ENCODE results near the gene CLCN5. TPM values are rescaled to one million over a fixed set of nuclear protein-coding genes. Genes with fewer than 3 reads are reported as not detected.
A peak's percentile ranks its signal among the peaks of the same experiment; 100 is the strongest.

The CLCN5 gene
- total RNA-seq, 1 donor from 2014 or later: 15.6 TPM

DNA sequence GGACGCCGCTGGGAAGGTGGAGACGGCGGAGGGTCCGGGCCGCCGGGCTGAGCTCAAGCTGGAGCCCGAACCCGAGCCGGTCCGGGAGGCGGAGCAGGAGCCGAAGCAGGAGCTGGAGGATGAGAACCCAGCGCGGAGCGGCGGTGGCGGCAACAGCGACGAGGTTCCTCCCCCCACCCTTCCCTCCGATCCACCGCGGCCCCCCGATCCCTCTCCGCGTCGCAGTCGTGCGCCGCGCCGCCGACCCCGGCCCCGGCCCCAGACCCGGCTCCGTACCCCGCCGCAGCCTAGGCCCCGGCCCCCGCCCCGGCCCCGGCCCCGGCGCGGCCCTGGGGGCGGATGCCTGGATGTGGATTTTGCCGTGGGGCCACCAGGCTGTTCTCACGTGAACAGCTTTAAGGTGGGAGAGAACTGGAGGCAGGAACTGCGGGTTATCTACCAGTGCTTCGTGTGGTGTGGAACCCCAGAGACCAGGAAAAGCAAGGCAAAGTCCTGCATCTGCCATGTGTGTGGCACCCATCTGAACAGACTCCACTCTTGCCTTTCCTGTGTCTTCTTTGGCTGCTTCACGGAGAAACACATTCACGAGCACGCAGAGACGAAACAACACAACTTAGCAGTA lies 42.6 kb upstream of the CLCN5 start:
- no peaks in the 10 kb centered on the region for H3K36me3 ChIP-seq (ENCODE audit: control insufficient read depth, insufficient read depth, low read length)
- H3K4me3 ChIP-seq (ENCODE audit: low read depth, low read length): peak overlapping the region; percentile 61
- DNase-seq (ENCODE audit: low read depth): no peak
- H3K27me3 ChIP-seq (ENCODE audit: control insufficient read depth, insufficient read depth, low read length): no peaks in the 10 kb centered on the region
- TF ChIP-seq, protein P1, sequence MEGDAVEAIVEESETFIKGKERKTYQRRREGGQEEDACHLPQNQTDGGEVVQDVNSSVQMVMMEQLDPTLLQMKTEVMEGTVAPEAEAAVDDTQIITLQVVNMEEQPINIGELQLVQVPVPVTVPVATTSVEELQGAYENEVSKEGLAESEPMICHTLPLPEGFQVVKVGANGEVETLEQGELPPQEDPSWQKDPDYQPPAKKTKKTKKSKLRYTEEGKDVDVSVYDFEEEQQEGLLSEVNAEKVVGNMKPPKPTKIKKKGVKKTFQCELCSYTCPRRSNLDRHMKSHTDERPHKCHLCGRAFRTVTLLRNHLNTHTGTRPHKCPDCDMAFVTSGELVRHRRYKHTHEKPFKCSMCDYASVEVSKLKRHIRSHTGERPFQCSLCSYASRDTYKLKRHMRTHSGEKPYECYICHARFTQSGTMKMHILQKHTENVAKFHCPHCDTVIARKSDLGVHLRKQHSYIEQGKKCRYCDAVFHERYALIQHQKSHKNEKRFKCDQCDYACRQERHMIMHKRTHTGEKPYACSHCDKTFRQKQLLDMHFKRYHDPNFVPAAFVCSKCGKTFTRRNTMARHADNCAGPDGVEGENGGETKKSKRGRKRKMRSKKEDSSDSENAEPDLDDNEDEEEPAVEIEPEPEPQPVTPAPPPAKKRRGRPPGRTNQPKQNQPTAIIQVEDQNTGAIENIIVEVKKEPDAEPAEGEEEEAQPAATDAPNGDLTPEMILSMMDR (IDR thresholded peaks at IDR 0.05; ENCODE audit: insufficient read depth, low read length, poor library complexity, severe bottlenecking): no peak

DNA sequence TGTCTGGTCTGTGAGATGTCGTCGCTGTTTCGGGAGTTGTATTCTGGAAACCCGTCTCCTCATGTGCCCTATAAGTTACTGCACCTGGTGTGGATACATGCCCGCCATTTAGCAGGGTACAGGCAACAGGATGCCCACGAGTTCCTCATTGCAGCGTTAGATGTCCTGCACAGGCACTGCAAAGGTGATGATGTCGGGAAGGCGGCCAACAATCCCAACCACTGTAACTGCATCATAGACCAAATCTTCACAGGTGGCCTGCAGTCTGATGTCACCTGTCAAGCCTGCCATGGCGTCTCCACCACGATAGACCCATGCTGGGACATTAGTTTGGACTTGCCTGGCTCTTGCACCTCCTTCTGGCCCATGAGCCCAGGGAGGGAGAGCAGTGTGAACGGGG lies 41.7 kb upstream of the CLCN5 start:
- TF ChIP-seq, protein P1 (IDR thresholded peaks at IDR 0.05; ENCODE audit: insufficient read depth, low read length, poor library complexity, severe bottlenecking): no peak
- no peak overlapping the region for H3K4me3 ChIP-seq (ENCODE audit: low read depth, low read length)

DNA sequence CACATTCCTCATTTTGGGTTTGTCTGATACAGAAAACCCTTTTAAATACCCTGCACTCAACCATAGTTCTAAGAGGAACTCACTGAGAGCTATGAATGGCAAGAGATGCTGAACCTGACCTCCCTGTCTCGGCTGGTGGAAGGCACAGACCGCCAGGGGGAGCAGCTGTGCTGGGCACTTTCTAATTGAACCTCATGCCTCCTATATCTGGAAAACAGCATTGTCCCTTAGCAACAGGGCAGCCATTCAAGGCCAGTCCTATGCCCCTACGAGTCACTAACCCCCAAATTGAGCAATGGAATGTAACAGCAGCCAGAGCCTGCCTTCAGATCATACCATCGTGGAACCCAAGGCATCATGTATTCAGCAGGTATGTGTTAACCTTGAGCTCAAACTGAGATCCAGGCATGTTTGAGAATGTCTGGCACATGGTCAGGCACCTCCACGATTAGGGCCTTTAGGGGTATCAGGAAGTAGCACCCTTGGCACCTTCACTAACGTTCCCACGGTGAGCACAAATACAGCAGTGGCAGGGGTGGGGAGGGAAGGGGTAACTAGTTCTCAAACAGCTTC lies 38.0 kb upstream of the CLCN5 start:
- DNase-seq (ENCODE audit: low read depth): no peak
- Histone ChIP-seq H3K4me3 (ENCODE audit: low read depth, low read length) (no peak overlapping the region), H3K36me3 (ENCODE audit: control insufficient read depth, insufficient read depth, low read length) (no peaks in the 10 kb centered on the region), H3K27me3 (ENCODE audit: control insufficient read depth, insufficient read depth, low read length) (no peaks in the 10 kb centered on the region)
- TF ChIP-seq, protein P1 (IDR thresholded peaks at IDR 0.05; ENCODE audit: insufficient read depth, low read length, poor library complexity, severe bottlenecking): peak; percentile 74

More for the DNA sequence above, 41.7 kb upstream of the CLCN5 start:
- no peaks in the 10 kb centered on the region for H3K27me3 ChIP-seq (ENCODE audit: control insufficient read depth, insufficient read depth, low read length)
- H3K36me3 ChIP-seq (ENCODE audit: control insufficient read depth, insufficient read depth, low read length): no peaks in the 10 kb centered on the region
- no peak for DNase-seq (ENCODE audit: low read depth)

DNA sequence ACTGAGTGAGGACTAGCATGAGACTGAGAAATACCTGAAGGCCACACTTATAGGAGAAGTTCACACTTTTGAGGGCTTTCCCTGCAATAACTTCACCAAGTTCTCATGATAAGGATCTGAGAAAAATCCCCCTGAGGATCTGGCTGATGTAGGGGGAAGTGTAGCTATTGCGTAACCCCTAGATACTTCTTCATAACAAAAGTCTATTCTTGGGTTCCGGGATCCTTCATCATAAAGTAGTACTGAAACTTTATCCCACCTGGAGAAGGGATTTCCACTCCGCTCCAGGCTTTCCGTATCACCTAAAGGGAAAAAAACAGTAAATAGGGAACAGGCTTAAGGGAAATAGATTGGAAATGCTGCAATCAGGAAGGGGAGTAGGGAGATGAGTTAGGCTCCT lies 29.9 kb upstream of the CLCN5 start:
- Histone ChIP-seq H3K4me3 (ENCODE audit: low read depth, low read length) (no peak overlapping the region), H3K36me3 (ENCODE audit: control insufficient read depth, insufficient read depth, low read length) (no peaks in the 10 kb centered on the region), H3K27me3 (ENCODE audit: control insufficient read depth, insufficient read depth, low read length) (no peaks in the 10 kb centered on the region)
- no peak for DNase-seq (ENCODE audit: low read depth)
- TF ChIP-seq, protein P1 (IDR thresholded peaks at IDR 0.05; ENCODE audit: insufficient read depth, low read length, poor library complexity, severe bottlenecking): no peak

DNA sequence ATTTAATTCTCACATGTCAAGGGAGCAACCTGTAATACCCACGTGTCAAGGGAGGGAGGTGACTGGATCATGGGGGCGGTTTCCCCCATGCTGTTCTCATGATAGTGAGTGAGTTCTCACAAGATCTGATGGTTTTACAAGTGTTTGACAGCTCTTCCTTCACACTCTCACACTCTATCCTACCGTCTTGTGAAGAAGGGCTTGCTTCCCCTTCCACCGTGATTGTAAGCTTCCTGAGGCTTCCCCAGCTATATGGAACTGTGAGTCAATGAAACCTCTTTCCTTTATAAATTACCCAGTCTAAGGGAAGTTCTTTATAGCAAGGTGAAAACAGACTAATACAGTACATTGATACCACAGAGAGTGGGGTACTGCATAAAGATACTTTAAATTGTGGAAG lies 25.4 kb upstream of the CLCN5 start:
- Histone ChIP-seq H3K4me3 (ENCODE audit: low read depth, low read length) (no peak overlapping the region), H3K36me3 (ENCODE audit: control insufficient read depth, insufficient read depth, low read length) (no peaks in the 10 kb centered on the region), H3K27me3 (ENCODE audit: control insufficient read depth, insufficient read depth, low read length) (no peaks in the 10 kb centered on the region)
- no peak for DNase-seq (ENCODE audit: low read depth)
- TF ChIP-seq, protein P1 (IDR thresholded peaks at IDR 0.05; ENCODE audit: insufficient read depth, low read length, poor library complexity, severe bottlenecking): no peak

DNA sequence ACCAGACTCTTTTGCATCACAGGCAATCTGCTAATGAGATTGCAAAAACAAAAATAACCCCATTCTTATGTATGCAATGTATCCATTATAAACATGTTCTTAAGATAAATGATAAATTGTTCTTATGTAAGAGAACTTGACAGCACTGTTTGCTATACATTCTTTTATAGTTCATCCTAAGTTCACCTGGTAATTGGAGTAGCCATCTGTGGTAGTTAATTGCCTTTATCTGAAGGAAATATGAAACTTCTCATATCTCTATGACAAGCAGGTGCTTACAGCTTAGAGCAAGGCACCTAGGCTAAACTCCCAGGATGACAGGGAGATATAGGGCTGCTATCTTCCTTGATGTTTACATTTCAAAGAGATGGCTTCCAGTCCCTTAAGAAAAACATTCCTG lies 21.3 kb upstream of the CLCN5 start:
- no peaks in the 10 kb centered on the region for H3K27me3 ChIP-seq (ENCODE audit: control insufficient read depth, insufficient read depth, low read length)
- TF ChIP-seq, protein P1 (IDR thresholded peaks at IDR 0.05; ENCODE audit: insufficient read depth, low read length, poor library complexity, severe bottlenecking): no peak
- H3K36me3 ChIP-seq (ENCODE audit: control insufficient read depth, insufficient read depth, low read length): no peaks in the 10 kb centered on the region
- DNase-seq (ENCODE audit: low read depth): no peak
- no peak overlapping the region for H3K4me3 ChIP-seq (ENCODE audit: low read depth, low read length)
